Spleen (tissue), 7 donors: ENCODE results near the gene IQSEC3.

Experiments used
- CTCF ChIP-seq, 11 experiments: fragments of 200-600 bp in 7 of 11; fragments of 450-650 bp in 4 of 11; sonication (generic) in 4 of 11; IDR thresholded peaks in 8 of 11; conservative IDR thresholded peaks in 3 of 11; 1 replicate in 7 of 11; 2 replicates in 4 of 11; pipeline versions ENCODE4 v1.4.0 to v1.8.0; 2016 to 2021; ENCODE audit warnings: antibody characterized with exemption in 11 of 11, inconsistent platforms in 4 of 11, mild to moderate bottlenecking in 1 of 11
- POLR2AphosphoS5 ChIP-seq, 3 donors: sonication (generic); formaldehyde crosslinking; IDR thresholded peaks; one replicate each; pipeline ENCODE4 v1.5.1; 2017; ENCODE audit warnings: antibody characterized with exemption in 3 of 3
- donor health status: DM: no; HTN: no; CAD: no; lungs with moderate emphysema.
- donor health status: DM: no; HTN: no; CAD: no.
- donor health status: DM: no; HTN: no; CAD: no.

DNA sequence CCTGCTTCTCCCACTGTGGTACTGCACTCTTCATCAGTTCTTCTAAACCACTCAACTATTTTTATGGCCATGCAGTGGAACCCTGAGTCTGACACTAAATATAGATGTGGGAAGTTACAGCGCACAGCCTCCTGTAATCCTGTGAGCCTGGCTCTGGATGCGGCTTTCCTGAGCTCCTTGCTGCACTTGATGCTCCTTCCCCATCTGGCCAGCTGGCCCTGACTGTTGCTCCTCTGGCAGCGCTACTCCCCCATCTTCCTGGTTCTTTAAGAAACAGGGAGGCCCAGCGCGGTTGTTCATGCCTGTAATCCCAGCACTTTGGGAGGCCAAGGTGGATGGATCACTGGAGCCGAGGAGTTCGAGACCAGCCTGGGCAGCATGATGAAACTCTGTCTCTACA is 24.6 kb downstream of the IQSEC3 start:
- TF ChIP-seq POLR2AphosphoS5 (IDR thresholded peaks at IDR 0.05) = no peak
- TF ChIP-seq CTCF (IDR thresholded peaks at IDR 0.05 in 8 of 11, conservative IDR thresholded peaks at IDR 0.05 in 3 of 11) = no peak
